Natural killer cell (primary cell): Measurements from ENCODE around the gene RAD51B. TPM values are rescaled to one million over a fixed set of nuclear protein-coding genes. Genes with fewer than 3 reads are reported as not detected.

ENCODE experiments used
- ATAC-seq, 3 donors: fragments of 150-1000 bp in 2 of 3; fragments of 200-7000 bp in 1 of 3; cut with Tn5 transposase; 1 replicate in 1 of 3; 2 replicates in 2 of 3; pipeline ENCODE4 v1.10.0; 2021; ENCODE audit warnings: mild to moderate bottlenecking in 2 of 3, moderate library complexity in 2 of 3
- DNase-seq, 2 donors: peaks; one replicate each; pipeline versions ENCODE4 v3.0.0 to v3.0.0-alpha.2; 2013 to 2021; ENCODE audit warnings: mixed read lengths in 1 of 2
- H3K27ac ChIP-seq: one replicate; pipeline ENCODE4 v1.5.1; 2013; ENCODE audit warnings: mild to moderate bottlenecking, low read length
- H3K27me3 ChIP-seq: one replicate; pipeline ENCODE4 v1.6.1; 2013; ENCODE audit warnings: low read length; ENCODE audit not compliant: control insufficient read depth, insufficient read depth
- H3K36me3 ChIP-seq: one replicate; pipeline ENCODE4 v1.6.1; 2013; ENCODE audit warnings: low read length; ENCODE audit not compliant: control insufficient read depth, insufficient read depth
- H3K4me1 ChIP-seq: one replicate; pipeline ENCODE4 v1.6.1; 2013; ENCODE audit warnings: low read length; ENCODE audit not compliant: control insufficient read depth, insufficient read depth
- H3K4me3 ChIP-seq: one replicate; pipeline ENCODE4 v1.5.1; 2013; ENCODE audit warnings: low read length
- H3K9me3 ChIP-seq: one replicate; pipeline ENCODE4 v1.6.1; 2013; ENCODE audit warnings: low read length; ENCODE audit not compliant: control insufficient read depth, insufficient read depth
- H3K27ac Mint-ChIP-seq, 2 donors: one replicate each; pipeline ENCODE4 v1.8.0; 2022; ENCODE audit warnings: mild to moderate bottlenecking in 2 of 2, mixed read lengths in 2 of 2, moderate library complexity in 1 of 2
- H3K27me3 Mint-ChIP-seq, 2 donors: one replicate each; pipeline ENCODE4 v1.8.0; 2022; ENCODE audit warnings: low read depth in 2 of 2, mixed read lengths in 2 of 2
- H3K36me3 Mint-ChIP-seq: one replicate; pipeline ENCODE4 v1.8.0; 2022; ENCODE audit warnings: mixed read lengths
- H3K4me1 Mint-ChIP-seq, 2 donors: one replicate each; pipeline ENCODE4 v1.8.0; 2022; ENCODE audit warnings: mixed read lengths in 2 of 2
- H3K4me3 Mint-ChIP-seq: one replicate; pipeline ENCODE4 v1.8.0; 2022; ENCODE audit warnings: mild to moderate bottlenecking, moderate library complexity, mixed read lengths
- H3K9me3 Mint-ChIP-seq, 2 donors: one replicate each; pipeline ENCODE4 v1.8.0; 2022; ENCODE audit warnings: mixed read lengths in 2 of 2
- WGBS: methylation state at CpG from one replicate; pipeline ENCODE4 v1.1.7; 2013; ENCODE audit warnings: missing lambda C conversion rate; ENCODE audit not compliant: insufficient coverage; 5-methylcytosine and 5-hydroxymethylcytosine counted together
- intact Hi-C: fragments of 100-400 bp; cut with micrococcal nuclease; formaldehyde crosslinking; loops from one replicate; pipeline ENCODE4 v1.14.2; 2022
- total RNA-seq, 4 donors: library from RNA; stranded (reverse); fragments of 120-200 nt in 1 of 4; gene quantifications; one replicate each; pipeline versions ENCODE4 v1.2.3 to v1.2.4, GENCODE V29; 2013 to 2022
- TF ChIP-seq, protein P1 (sequence below): fragments of 200-600 bp; IDR thresholded peaks from one replicate; pipeline ENCODE4 v1.8.0; 2022; ENCODE audit warnings: antibody characterized with exemption

The RAD51B gene
- total RNA-seq, 3 donors from 2014 or later (not counting 1 experiment from before 2014, with no cell fraction given) = 28.1 to 37.6 (median 28.6) TPM

DNA sequence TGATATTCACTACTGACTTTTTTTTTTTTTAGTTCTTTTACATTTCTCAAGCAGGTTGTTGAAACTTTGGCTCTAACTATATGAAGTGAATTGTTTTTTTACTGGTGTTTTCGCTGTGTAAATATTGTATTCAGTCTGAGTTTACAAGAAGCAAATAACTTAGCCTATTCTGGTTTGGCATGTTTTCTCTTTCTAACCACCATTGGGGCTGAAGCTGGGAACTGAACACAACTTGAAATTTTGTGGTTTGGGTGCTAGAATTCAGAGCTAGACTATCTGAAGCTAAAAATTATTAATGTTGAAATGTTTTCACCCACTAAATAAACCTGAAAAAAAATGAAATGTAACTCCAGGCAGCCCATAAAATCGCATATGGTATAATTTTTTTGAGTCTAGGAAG is 37.2 kb downstream of the RAD51B start:
- intact Hi-C loops = loop anchor here (2.0 kb wide), 1 partner anchor 18 kb away; no protein-coding TSS in a partner anchor

DNA sequence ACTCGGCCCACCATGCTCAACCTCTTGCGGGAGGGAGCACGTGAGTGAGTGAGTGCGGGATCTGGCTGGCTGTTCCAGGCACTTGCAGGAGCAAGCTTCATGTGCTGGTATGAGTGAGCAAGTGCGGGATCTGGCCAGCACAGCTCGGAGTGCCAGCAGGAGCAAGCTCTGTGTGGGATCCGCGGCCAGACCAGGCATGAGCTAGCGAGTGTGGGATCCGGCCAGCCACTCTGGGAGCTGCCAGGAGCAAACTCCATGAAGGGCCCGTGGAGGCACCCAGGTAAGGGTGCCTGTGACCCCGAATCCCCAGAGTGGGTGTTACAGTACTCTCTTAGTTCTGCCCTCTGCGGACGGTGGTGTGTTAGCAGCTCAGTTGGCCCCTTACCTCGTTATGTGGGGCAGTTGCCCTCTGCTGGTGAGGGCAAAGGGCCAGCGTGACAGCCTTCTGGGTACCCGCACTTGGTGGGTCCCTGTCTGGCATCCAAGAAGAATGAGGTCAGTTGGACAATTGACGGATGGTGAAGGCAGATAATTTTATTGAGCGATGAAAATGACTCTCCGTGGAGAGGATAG is 38.3 kb downstream of the RAD51B start:
- H3K27ac ChIP-seq = no peak overlapping the region
- no peak overlapping the region for H3K4me3 ChIP-seq
- H3K4me1 ChIP-seq = peaks cover 22% of the 10 kb centered on the region
- no peak overlapping the region for H3K4me3 Mint-ChIP-seq
- intact Hi-C loops = loop anchor here (2.0 kb wide), 1 partner anchor 17 kb away; no protein-coding TSS in a partner anchor
- H3K9me3 Mint-ChIP-seq = no peaks in the 10 kb centered on the region
- DNase-seq (no peak), ATAC-seq (no peak)
- TF ChIP-seq, protein P1, sequence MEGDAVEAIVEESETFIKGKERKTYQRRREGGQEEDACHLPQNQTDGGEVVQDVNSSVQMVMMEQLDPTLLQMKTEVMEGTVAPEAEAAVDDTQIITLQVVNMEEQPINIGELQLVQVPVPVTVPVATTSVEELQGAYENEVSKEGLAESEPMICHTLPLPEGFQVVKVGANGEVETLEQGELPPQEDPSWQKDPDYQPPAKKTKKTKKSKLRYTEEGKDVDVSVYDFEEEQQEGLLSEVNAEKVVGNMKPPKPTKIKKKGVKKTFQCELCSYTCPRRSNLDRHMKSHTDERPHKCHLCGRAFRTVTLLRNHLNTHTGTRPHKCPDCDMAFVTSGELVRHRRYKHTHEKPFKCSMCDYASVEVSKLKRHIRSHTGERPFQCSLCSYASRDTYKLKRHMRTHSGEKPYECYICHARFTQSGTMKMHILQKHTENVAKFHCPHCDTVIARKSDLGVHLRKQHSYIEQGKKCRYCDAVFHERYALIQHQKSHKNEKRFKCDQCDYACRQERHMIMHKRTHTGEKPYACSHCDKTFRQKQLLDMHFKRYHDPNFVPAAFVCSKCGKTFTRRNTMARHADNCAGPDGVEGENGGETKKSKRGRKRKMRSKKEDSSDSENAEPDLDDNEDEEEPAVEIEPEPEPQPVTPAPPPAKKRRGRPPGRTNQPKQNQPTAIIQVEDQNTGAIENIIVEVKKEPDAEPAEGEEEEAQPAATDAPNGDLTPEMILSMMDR = no peak
- H3K9me3 ChIP-seq = no peaks in the 10 kb centered on the region
- no peaks in the 10 kb centered on the region for H3K36me3 ChIP-seq
- no peaks in the 10 kb centered on the region for H3K27me3 ChIP-seq
- no peak overlapping the region for H3K27ac Mint-ChIP-seq
- no peaks in the 10 kb centered on the region for H3K36me3 Mint-ChIP-seq
- 97% methylated on average over 20 of the region's 20 CpGs for WGBS
- H3K4me1 Mint-ChIP-seq = peaks cover 43 to 47% of the 10 kb centered on the region in 2 donors
- H3K27me3 Mint-ChIP-seq = peaks cover 36 to 40% of the 10 kb centered on the region in 2 donors

More for the DNA sequence above, 37.2 kb downstream of the RAD51B start:
- peak in 1 of 2 donors; percentile 26 for DNase-seq
- peak; percentile 60 to 97 (median 67) for ATAC-seq
- peaks cover 42 to 46% of the 10 kb centered on the region in 2 donors for H3K27me3 Mint-ChIP-seq
- no peak overlapping the region for H3K27ac ChIP-seq
- H3K27ac Mint-ChIP-seq = peak overlapping the region in 1 of 2 donors; percentile 78
- H3K27me3 ChIP-seq = no peaks in the 10 kb centered on the region
- no peaks in the 10 kb centered on the region for H3K9me3 ChIP-seq
- H3K4me1 Mint-ChIP-seq = peaks cover 44 to 47% of the 10 kb centered on the region in 2 donors
- no peaks in the 10 kb centered on the region for H3K9me3 Mint-ChIP-seq
- H3K36me3 Mint-ChIP-seq = no peaks in the 10 kb centered on the region
- no peak overlapping the region for H3K4me3 ChIP-seq
- H3K4me3 Mint-ChIP-seq = peak overlapping the region; percentile 82
- no CpG with 5 or more reads among the region's 2 CpGs for WGBS
- TF ChIP-seq, protein P1 = no peak
- no peaks in the 10 kb centered on the region for H3K36me3 ChIP-seq
- H3K4me1 ChIP-seq = peaks cover 27% of the 10 kb centered on the region

DNA sequence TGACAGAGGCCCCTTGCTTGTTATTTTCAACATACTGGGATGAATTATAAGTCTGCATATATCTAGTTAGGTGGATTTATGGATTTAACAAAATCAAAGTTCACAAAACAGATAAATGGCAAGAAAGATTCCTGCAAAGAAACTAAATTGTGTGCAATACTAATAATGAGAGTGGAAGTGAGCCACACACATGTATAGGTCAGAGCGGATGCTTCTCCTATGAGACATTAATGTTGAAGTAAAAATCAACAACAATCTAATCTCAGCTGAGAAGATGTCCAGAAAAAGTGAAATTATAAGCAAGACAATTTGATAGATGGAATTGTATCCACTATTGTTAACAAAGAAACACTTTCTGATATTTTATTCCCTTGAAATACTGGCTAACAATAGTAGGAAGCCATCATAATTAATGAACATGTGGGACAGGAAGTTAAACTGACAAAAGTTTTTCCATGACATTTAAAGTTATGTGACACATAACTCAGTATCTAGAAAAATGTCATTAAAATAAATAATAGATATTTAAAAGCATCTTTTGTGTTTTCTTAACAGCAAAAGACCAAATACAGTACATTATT is 39.7 kb downstream of the RAD51B start:
- Histone ChIP-seq H3K4me1 (peaks cover 18% of the 10 kb centered on the region), H3K36me3 (no peaks in the 10 kb centered on the region), H3K27me3 (no peaks in the 10 kb centered on the region), H3K9me3 (no peaks in the 10 kb centered on the region), H3K4me3 (no peak overlapping the region), H3K27ac (no peak overlapping the region)
- ATAC-seq (no peak), DNase-seq (no peak)
- H3K9me3 Mint-ChIP-seq = no peaks in the 10 kb centered on the region
- H3K27me3 Mint-ChIP-seq = peaks cover 25 to 30% of the 10 kb centered on the region in 2 donors
- H3K36me3 Mint-ChIP-seq = no peaks in the 10 kb centered on the region
- H3K4me3 Mint-ChIP-seq = no peak overlapping the region
- no CpG with 5 or more reads among the region's 1 CpG for WGBS
- no peak overlapping the region for H3K27ac Mint-ChIP-seq
- TF ChIP-seq, protein P1 = no peak
- H3K4me1 Mint-ChIP-seq = peaks cover 36 to 39% of the 10 kb centered on the region in 2 donors
- intact Hi-C loops = no loop called here
